ENCODE measurements around the gene LSM10. TPM values are rescaled to one million over a fixed set of nuclear protein-coding genes. Genes with fewer than 3 reads are reported as not detected.

Gene LSM10
- total RNA-seq: 39.4 TPM
- long read RNA-seq, transcript LSM10-201 (2 exons, 850 nt): major isoform, 22 of 26 reads
- long read RNA-seq, partial matches to known transcripts: 0 of 26 reads
- long read RNA-seq, other reads (novel, unspliced or antisense): 2 of 26 reads

- ATAC-seq: peak; percentile 94
- H3K9me3 ChIP-seq: no peaks in the 10 kb centered on the region
- peak within 1 kb of the TSS; percentile 77 for H3K4me3 ChIP-seq
- peaks cover 18% of the 10 kb centered on the region for H3K4me1 ChIP-seq
- TF ChIP-seq, protein P1, sequence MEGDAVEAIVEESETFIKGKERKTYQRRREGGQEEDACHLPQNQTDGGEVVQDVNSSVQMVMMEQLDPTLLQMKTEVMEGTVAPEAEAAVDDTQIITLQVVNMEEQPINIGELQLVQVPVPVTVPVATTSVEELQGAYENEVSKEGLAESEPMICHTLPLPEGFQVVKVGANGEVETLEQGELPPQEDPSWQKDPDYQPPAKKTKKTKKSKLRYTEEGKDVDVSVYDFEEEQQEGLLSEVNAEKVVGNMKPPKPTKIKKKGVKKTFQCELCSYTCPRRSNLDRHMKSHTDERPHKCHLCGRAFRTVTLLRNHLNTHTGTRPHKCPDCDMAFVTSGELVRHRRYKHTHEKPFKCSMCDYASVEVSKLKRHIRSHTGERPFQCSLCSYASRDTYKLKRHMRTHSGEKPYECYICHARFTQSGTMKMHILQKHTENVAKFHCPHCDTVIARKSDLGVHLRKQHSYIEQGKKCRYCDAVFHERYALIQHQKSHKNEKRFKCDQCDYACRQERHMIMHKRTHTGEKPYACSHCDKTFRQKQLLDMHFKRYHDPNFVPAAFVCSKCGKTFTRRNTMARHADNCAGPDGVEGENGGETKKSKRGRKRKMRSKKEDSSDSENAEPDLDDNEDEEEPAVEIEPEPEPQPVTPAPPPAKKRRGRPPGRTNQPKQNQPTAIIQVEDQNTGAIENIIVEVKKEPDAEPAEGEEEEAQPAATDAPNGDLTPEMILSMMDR (IDR thresholded peaks at IDR 0.05): no peak
- intact Hi-C loops (cut with DNase I): no loop called here
- no peaks in the 10 kb centered on the region for H3K27me3 ChIP-seq
- peak; percentile 96 for DNase-seq
- peak within 1 kb of the TSS; percentile 87 for H3K27ac ChIP-seq
- peaks cover 17% of the 10 kb centered on the region for H3K36me3 ChIP-seq
These were observed at the start of gene LSM10 for GRCh38 chr1:36397378-36398230. TSS of gene LSM10 (minus strand) at chr1:36397908. CDS start at chr1:36394129, 3,779 bp downstream.

- intact Hi-C loops (cut with DNase I): no loop called here
- Histone ChIP-seq H3K36me3 (no peaks in the 10 kb centered on the region), H3K27ac (no peak overlapping the region), H3K4me3 (no peak overlapping the region), H3K9me3 (no peaks in the 10 kb centered on the region), H3K4me1 (peaks cover 5% of the 10 kb centered on the region), H3K27me3 (no peaks in the 10 kb centered on the region)
- ATAC-seq: no peak
- TF ChIP-seq, protein P1 (IDR thresholded peaks at IDR 0.05): no peak
- no peak for DNase-seq
These were observed 49.7 kb upstream of the LSM10 start for GRCh38 chr1:36447450-36447849.

GRCh38 chr1:36446746-36447145, 49.0 kb upstream of the LSM10 start:
- TF ChIP-seq, protein P1 (IDR thresholded peaks at IDR 0.05): no peak

DNA sequence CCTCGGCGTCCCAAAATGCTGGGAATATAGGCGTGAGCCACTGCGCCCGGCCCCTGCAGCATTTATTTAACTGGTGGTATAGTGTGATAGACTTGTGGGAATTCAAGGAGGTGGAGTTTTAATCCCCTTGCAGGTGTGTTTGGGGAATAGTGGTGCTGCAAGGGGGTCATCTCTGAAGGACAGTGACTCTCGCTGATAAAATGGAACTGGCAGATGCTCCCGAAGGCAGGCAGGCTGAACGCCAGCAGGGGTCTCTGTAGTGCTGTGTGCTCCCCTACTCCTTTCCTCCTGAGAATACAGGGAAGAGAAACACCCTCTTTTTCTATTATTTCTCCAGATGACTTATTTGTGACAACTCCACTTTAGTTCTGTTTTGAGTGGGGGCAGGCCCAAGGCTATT, 48.6 kb upstream of the LSM10 start:
- intact Hi-C loops (cut with DNase I): no loop called here
- TF ChIP-seq, protein P1 (IDR thresholded peaks at IDR 0.05): peak; percentile 20

More at GRCh38 chr1:36446746-36447145, 49.0 kb upstream of the LSM10 start:
- no peaks in the 10 kb centered on the region for H3K36me3 ChIP-seq
- intact Hi-C loops (cut with DNase I): no loop called here
- DNase-seq: no peak
- no peak for ATAC-seq
- H3K27me3 ChIP-seq: no peaks in the 10 kb centered on the region
- peaks cover 5% of the 10 kb centered on the region for H3K4me1 ChIP-seq
- no peaks in the 10 kb centered on the region for H3K9me3 ChIP-seq
- H3K4me3 ChIP-seq: no peak overlapping the region
- no peak overlapping the region for H3K27ac ChIP-seq

GRCh38 chr1:36443297-36443696, 45.6 kb upstream of the LSM10 start:
- H3K9me3 ChIP-seq: no peaks in the 10 kb centered on the region
- H3K4me1 ChIP-seq: peaks cover 5% of the 10 kb centered on the region
- DNase-seq: no peak
- H3K36me3 ChIP-seq: no peaks in the 10 kb centered on the region
- no peak for ATAC-seq
- H3K4me3 ChIP-seq: no peak overlapping the region
- TF ChIP-seq, protein P1 (IDR thresholded peaks at IDR 0.05): no peak
- intact Hi-C loops (cut with DNase I): no loop called here
- H3K27me3 ChIP-seq: no peaks in the 10 kb centered on the region
- no peak overlapping the region for H3K27ac ChIP-seq

More for the DNA sequence above, 48.6 kb upstream of the LSM10 start:
- H3K36me3 ChIP-seq: no peaks in the 10 kb centered on the region
- ATAC-seq (no peak), DNase-seq (no peak)
- peaks cover 5% of the 10 kb centered on the region for H3K4me1 ChIP-seq
- no peak overlapping the region for H3K4me3 ChIP-seq
- no peaks in the 10 kb centered on the region for H3K27me3 ChIP-seq
- no peaks in the 10 kb centered on the region for H3K9me3 ChIP-seq
- no peak overlapping the region for H3K27ac ChIP-seq
